Spinal cord (tissue), 10 donors: ENCODE data around the gene TIGD6. TPM values are rescaled to one million over a fixed set of nuclear protein-coding genes. Genes with fewer than 3 reads are reported as not detected.

ENCODE experiments used
- DNase-seq, 6 donors: peaks; one replicate each; pipeline versions ENCODE4 v3.0.0 to v3.0.0-alpha.2; 2013 to 2015; ENCODE audit warnings: low spot score in 6 of 6, low read depth in 4 of 6
- H3K27ac ChIP-seq: one replicate; pipeline ENCODE4 v1.5.1; 2013; ENCODE audit warnings: low read depth, low read length, control low read depth
- H3K27me3 ChIP-seq: one replicate; pipeline ENCODE4 v1.6.1; 2013; ENCODE audit warnings: low read length; ENCODE audit not compliant: control insufficient read depth, insufficient read depth
- H3K36me3 ChIP-seq: one replicate; pipeline ENCODE4 v1.6.1; 2013; ENCODE audit warnings: low read length; ENCODE audit not compliant: control insufficient read depth, insufficient read depth
- H3K4me1 ChIP-seq: one replicate; pipeline ENCODE4 v1.6.1; 2013; ENCODE audit warnings: low read length; ENCODE audit not compliant: control insufficient read depth, insufficient read depth
- H3K4me3 ChIP-seq: one replicate; pipeline ENCODE4 v1.5.1; 2013; ENCODE audit warnings: low read depth, low read length, control low read depth
- H3K9me3 ChIP-seq: one replicate; pipeline ENCODE4 v1.6.1; 2013; ENCODE audit warnings: low read length; ENCODE audit not compliant: control insufficient read depth, insufficient read depth
- WGBS: methylation state at CpG from one replicate; pipeline ENCODE4 v1.1.5; 2013; ENCODE audit warnings: missing lambda C conversion rate; ENCODE audit not compliant: insufficient coverage; 5-methylcytosine and 5-hydroxymethylcytosine counted together
- polyA plus RNA-seq, 2 donors: library from polyadenylated mRNA; unstranded; fragments of 120-200 nt; gene quantifications; one replicate each; pipeline ENCODE4 v1.2.1, GENCODE V29; 2013; ENCODE audit not compliant: insufficient read length in 2 of 2
- total RNA-seq, 2 donors: library from RNA; depleted of rRNA in 1 of 2; stranded (reverse); fragments of 120-200 nt in 1 of 2; fragments of >200 nt in 1 of 2; gene quantifications; one replicate each; pipeline versions ENCODE4 v1.2.3 to v1.2.4, GENCODE V29; 2013 to 2014
- donor health status: healthy.

Gene TIGD6
- total and polyA plus RNA-seq, 4 donors = 4.2 to 7.5 (median 5.5) TPM

DNA sequence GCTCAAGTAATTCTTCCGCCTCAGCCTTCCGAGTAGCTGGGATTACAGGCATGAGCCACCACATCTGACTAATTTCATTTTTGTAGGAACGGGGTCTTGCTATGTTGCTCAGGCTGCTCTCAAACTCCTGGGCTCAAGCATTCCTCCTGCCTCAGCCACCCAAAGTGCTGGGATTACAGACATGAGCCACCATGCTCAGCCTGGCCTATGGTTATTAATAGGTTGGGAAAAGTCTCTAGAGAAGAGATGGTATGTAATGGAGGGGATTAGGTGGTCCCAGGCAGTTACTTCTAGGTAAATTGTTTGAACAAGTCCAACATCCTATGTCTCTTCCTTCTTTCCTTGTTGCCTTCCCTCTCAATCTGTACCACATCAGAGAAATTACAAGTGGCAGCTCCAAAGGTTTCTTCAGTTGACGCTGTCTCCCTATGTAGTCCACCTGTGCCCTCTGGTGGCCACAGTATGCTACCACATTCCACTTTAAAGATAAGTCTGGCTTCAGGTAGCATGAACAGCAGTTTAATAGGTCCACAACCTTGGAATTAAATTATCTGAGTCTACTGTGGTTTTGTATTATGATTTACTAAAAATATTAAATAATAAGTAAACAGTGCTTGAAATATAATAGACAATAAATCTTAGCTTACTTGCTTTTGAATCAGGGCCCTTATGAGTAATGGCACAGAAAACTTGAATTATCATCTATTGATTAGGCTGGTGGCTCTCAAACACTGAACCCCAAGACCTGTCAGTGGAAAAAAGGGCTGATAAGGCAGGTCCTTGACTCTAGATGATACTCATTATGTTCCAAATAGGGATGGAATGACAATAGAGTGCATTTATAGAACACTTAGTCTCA, 9.7 kb downstream of the TIGD6 start:
- DNase-seq = peak; percentile 43 to 95 (median 76)
- Histone ChIP-seq H3K27ac (no peak overlapping the region), H3K9me3 (no peaks in the 10 kb centered on the region), H3K4me3 (no peak overlapping the region), H3K36me3 (no peaks in the 10 kb centered on the region), H3K27me3 (no peaks in the 10 kb centered on the region), H3K4me1 (peaks cover 3% of the 10 kb centered on the region)
- WGBS = 72% methylated on average over 4 of the region's 4 CpGs

- Histone ChIP-seq H3K9me3 (no peaks in the 10 kb centered on the region), H3K36me3 (peaks cover 4% of the 10 kb centered on the region), H3K4me3 (no peak overlapping the region), H3K4me1 (no peaks in the 10 kb centered on the region), H3K27ac (no peak overlapping the region), H3K27me3 (no peaks in the 10 kb centered on the region)
- DNase-seq = no peak
- WGBS = 81% methylated on average over 4 of the region's 5 CpGs
These were observed 12.3 kb downstream of the TIGD6 start for GRCh38 chr5:149988126-149988525.

GRCh38 chr5:149982505-149982904, 17.9 kb downstream of the TIGD6 start:
- H3K36me3 ChIP-seq = peaks cover 8% of the 10 kb centered on the region
- DNase-seq = no peak
- no peak overlapping the region for H3K4me3 ChIP-seq
- H3K27ac ChIP-seq = no peak overlapping the region
- no peaks in the 10 kb centered on the region for H3K27me3 ChIP-seq
- H3K9me3 ChIP-seq = no peaks in the 10 kb centered on the region
- H3K4me1 ChIP-seq = no peaks in the 10 kb centered on the region

DNA sequence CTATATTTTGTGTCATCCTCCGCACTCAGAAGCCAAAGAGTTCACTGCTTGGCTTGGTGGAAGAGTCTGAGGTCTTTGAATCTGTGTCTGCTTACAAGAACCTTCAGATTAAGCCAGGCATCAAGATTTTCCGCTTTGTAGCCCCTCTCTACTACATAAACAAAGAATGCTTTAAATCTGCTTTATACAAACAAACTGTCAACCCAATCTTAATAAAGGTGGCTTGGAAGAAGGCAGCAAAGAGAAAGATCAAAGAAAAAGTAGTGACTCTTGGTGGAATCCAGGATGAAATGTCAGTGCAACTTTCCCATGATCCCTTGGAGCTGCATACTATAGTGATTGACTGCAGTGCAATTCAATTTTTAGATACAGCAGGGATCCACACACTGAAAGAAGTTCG, 19.2 kb downstream of the TIGD6 start:
- peaks cover 8% of the 10 kb centered on the region for H3K36me3 ChIP-seq
- peak in 1 of 6 donors; percentile 12 for DNase-seq
- H3K9me3 ChIP-seq = no peaks in the 10 kb centered on the region
- WGBS = no CpG with 5 or more reads among the region's 3 CpGs
- no peak overlapping the region for H3K4me3 ChIP-seq
- no peak overlapping the region for H3K27ac ChIP-seq
- no peaks in the 10 kb centered on the region for H3K4me1 ChIP-seq
- no peaks in the 10 kb centered on the region for H3K27me3 ChIP-seq

DNA sequence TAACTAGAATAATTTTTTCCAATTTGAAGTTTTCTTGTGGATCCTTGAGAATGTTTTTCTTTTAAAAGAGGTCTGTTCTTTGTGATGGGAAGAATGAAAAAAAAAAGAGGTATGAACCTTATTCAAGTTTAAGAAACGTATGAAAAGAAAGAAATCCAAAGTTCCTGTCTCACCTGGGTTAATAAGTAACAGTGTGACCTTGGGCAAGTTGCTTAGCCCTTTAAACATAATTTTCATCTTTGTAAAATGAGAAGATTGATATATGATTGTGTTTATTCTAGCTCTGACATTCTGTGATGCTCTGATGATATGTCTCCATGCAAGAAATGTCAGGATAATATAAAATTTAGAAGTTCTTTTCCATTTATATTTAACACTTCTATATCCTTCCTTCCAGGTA, 20.6 kb downstream of the TIGD6 start:
- Histone ChIP-seq H3K36me3 (peaks cover 8% of the 10 kb centered on the region), H3K27me3 (no peaks in the 10 kb centered on the region), H3K4me3 (no peak overlapping the region), H3K27ac (no peak overlapping the region), H3K9me3 (no peaks in the 10 kb centered on the region), H3K4me1 (no peaks in the 10 kb centered on the region)
- no peak for DNase-seq
- WGBS = no CpG with 5 or more reads among the region's 1 CpG

- no peak overlapping the region for H3K27ac ChIP-seq
- no peaks in the 10 kb centered on the region for H3K27me3 ChIP-seq
- no peaks in the 10 kb centered on the region for H3K4me1 ChIP-seq
- H3K9me3 ChIP-seq = no peaks in the 10 kb centered on the region
- WGBS = 70% methylated on average over 2 of the region's 2 CpGs
- DNase-seq = no peak
- H3K36me3 ChIP-seq = peaks cover 4% of the 10 kb centered on the region
- no peak overlapping the region for H3K4me3 ChIP-seq
These were observed 25.0 kb downstream of the TIGD6 start for GRCh38 chr5:149975409-149975808.

DNA sequence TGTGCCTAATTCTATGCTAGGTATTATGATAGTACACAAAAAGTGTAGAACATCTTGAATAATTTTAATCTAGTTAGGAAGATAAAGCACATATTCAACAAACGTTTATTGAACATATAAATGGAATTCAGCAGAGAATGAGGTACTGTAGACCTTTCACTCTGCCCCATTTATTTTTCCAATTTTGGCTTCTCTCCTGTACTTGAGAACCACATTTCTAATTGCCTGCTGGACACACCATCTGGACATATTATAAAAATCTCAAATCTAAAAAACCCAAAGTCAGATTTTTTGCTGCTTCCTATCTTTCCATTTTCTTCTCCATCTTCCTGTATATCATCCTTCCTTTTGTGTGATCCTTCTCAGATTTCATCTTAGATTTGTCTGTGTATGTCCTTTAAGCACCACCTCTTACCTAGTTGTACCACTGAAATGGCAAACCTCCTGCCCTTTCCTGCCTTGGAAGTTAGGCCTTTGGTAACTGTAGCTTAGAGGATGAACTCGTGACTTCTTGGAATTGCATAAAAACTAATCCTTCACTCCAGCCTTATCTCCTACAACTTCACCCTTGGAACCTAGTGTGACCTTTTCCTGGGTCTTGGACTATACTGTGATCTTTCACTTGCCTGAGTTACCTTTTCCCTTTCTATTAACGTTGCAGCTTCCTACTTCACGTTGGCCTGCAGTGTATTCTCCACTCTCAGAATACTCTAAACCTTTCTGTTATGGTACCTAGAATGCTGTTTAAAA, 31.1 kb downstream of the TIGD6 start:
- Histone ChIP-seq H3K9me3 (no peaks in the 10 kb centered on the region), H3K27ac (no peak overlapping the region), H3K36me3 (no peaks in the 10 kb centered on the region), H3K4me1 (no peaks in the 10 kb centered on the region), H3K27me3 (no peaks in the 10 kb centered on the region), H3K4me3 (no peak overlapping the region)
- DNase-seq = no peak
- WGBS = 89% methylated on average over 1 of the region's 4 CpGs

GRCh38 chr5:149966946-149967345, 33.5 kb downstream of the TIGD6 start:
- H3K27ac ChIP-seq = no peak overlapping the region
- no peaks in the 10 kb centered on the region for H3K4me1 ChIP-seq
- no peak overlapping the region for H3K4me3 ChIP-seq
- WGBS = 83% methylated on average over 3 of the region's 3 CpGs
- no peak for DNase-seq
- no peaks in the 10 kb centered on the region for H3K9me3 ChIP-seq
- no peaks in the 10 kb centered on the region for H3K36me3 ChIP-seq
- H3K27me3 ChIP-seq = no peaks in the 10 kb centered on the region

DNA sequence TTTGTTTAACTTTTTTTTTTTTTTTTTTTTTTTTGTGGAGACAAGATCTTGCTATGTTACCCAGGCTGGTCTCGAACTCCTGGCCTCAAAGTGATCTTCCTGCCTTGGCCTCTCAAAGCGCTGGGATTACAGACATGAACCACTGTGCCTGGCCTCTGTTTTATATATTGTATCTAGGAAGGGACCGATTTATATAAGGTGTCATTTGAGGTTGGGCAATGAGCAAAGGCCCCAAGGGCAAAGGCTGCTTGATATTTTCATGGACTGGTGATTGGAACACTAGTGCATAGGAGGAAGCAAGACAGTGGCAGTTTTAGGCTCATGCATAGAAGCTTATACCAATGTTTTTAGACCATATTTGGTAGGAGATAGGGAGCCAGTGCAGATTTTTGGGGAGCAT, 36.7 kb downstream of the TIGD6 start:
- WGBS = 96% methylated on average over 3 of the region's 3 CpGs
- no peaks in the 10 kb centered on the region for H3K9me3 ChIP-seq
- no peaks in the 10 kb centered on the region for H3K36me3 ChIP-seq
- H3K27me3 ChIP-seq = no peaks in the 10 kb centered on the region
- no peak for DNase-seq
- H3K4me3 ChIP-seq = no peak overlapping the region
- H3K4me1 ChIP-seq = peaks cover 15% of the 10 kb centered on the region
- no peak overlapping the region for H3K27ac ChIP-seq
